GM12891 (cell line): ENCODE measurements around the gene PALS2.

Source experiments
- PAX5 ChIP-seq: IDR thresholded peaks from 2 replicates; pipeline ENCODE4 v1.6.1; 2011; ENCODE audit warnings: low read length, moderate library complexity, mild to moderate bottlenecking; ENCODE audit not compliant: insufficient read depth, severe bottlenecking
- POLR2A ChIP-seq: IDR thresholded peaks from 2 replicates; pipeline ENCODE4 v1.6.1; 2011; ENCODE audit warnings: low read depth, low read length, control low read depth
- POLR2AphosphoS5 ChIP-seq: IDR thresholded peaks from 2 replicates; pipeline ENCODE4 v1.6.1; 2011; ENCODE audit warnings: low read depth, low read length, control low read depth
- POU2F2 ChIP-seq: IDR thresholded peaks from 2 replicates; pipeline ENCODE4 v1.6.1; 2011; ENCODE audit warnings: low read depth, mild to moderate bottlenecking, control low read depth, low read length, moderate library complexity
- SPI1 ChIP-seq: IDR thresholded peaks from 2 replicates; pipeline ENCODE4 v1.6.1; 2011; ENCODE audit warnings: low read depth, low read length, control low read depth
- TAF1 ChIP-seq: IDR thresholded peaks from 2 replicates; pipeline ENCODE4 v1.6.1; 2011; ENCODE audit warnings: low read depth, low read length, control low read depth

GRCh38 chr7:24619978-24620377 is 46.7 kb downstream of the PALS2 start:
- no peak for TF ChIP-seq TAF1
- TF ChIP-seq POLR2AphosphoS5 = no peak
- no peak for TF ChIP-seq POLR2A
- no peak for TF ChIP-seq SPI1
- TF ChIP-seq POU2F2 = no peak
- no peak for TF ChIP-seq PAX5
